IMR-90 (cell line): ENCODE results near the gene TPM4.
"Not testable (repeated sequence)": the region's sequence is repeated elsewhere in the genome, so short reads cannot be mapped to it uniquely, and the experiment has no call there.

Source experiments
- CEBPB ChIP-seq: IDR thresholded peaks from 2 replicates; pipeline ENCODE4 v1.6.1; 2012; ENCODE audit warnings: low read depth, low read length, improper control_type of control experiment
- CTCF ChIP-seq: conservative IDR thresholded peaks from 2 replicates; pipeline ENCODE4 v1.5.1; 2012; ENCODE audit warnings: mild to moderate bottlenecking, low read depth, low read length, improper control_type of control experiment
- POLR2A ChIP-seq: IDR thresholded peaks from 2 replicates; pipeline ENCODE4 v1.6.1; 2012; ENCODE audit warnings: mild to moderate bottlenecking, low read depth, low read length
- TF ChIP-seq, protein P1 (sequence below): fragments of 150-350 bp; IDR thresholded peaks from 2 replicates; pipeline ENCODE4 v1.6.1; 2016; ENCODE audit warnings: low read depth, mild to moderate bottlenecking, low read length, moderate library complexity, borderline replicate concordance

DNA sequence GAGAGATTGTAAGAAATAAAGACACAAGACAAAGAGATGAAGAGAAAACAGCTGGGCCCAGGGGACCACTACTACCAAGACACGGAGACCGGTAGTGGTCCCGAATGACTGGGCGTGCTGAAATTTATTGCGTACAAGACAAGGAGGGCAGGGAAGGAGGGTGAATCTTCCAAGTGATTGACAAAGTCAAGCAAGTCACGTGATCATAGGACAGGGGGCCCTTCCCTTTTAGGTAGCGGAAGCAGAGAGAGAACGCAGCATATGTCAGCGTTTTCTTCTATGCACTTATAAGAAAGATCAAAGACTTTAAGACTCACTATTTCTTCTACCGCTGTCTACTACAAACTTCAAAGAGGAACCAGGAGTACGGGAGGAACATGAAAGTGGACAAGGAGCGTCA lies 46.1 kb upstream of the TPM4 start:
- not testable (repeated sequence) for TF ChIP-seq CTCF, CEBPB, POLR2A
- TF ChIP-seq, protein P1, sequence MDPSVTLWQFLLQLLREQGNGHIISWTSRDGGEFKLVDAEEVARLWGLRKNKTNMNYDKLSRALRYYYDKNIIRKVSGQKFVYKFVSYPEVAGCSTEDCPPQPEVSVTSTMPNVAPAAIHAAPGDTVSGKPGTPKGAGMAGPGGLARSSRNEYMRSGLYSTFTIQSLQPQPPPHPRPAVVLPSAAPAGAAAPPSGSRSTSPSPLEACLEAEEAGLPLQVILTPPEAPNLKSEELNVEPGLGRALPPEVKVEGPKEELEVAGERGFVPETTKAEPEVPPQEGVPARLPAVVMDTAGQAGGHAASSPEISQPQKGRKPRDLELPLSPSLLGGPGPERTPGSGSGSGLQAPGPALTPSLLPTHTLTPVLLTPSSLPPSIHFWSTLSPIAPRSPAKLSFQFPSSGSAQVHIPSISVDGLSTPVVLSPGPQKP = not testable (repeated sequence)
